Femur (tissue), 1 donor: ENCODE measurements around the gene SPATA16.
"Not testable (repeated sequence)": the region's sequence is repeated elsewhere in the genome, so short reads cannot be mapped to it uniquely, and the experiment has no call there.

ENCODE experiments used
- DNase-seq: peaks from one replicate; pipeline ENCODE4 v3.0.0-alpha.2; 2017

Gene SPATA16

DNA sequence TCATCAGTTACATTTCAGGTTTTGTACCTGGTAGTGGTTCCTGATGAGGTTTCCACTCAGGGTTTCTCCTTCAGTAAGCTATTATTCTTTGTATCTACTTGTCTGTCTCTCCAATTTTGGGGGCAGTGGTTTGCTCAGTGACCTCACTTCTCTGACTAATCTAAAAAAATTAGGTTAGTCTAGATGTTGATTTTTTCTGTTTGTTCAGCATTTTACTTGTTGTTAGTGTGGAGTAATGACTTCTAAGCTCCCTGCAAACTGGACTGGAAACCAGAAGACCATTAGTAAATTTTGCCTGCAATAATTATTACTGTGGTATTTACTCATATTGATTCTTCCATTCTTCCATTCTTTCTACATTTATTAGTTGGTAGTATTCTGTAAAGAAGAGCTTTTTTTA, 139.4 kb downstream of the SPATA16 start:
- no peak for DNase-seq

DNA sequence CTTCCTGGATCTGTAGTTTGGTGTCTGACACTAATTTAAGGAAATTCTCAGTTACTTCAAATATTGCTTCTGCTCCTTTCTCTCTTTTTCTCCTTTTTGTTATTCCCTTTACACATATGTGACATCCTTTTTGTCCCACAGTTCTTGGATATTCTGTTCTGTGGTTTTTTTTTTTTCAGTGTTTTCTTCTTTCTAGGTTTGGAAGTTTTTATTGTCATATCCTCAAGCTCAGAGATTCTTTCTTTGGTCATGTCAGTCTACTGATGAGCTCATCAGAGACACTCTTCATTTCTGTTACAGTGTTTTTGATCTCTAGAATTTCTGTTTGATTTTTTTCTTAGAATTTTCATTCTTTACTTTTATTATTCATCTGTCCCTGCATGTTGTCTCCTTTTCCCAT, 140.5 kb downstream of the SPATA16 start:
- DNase-seq, result no peak

- no peak for DNase-seq
These were observed 147.6 kb downstream of the SPATA16 start for GRCh38 chr3:172993412-172993811.

DNA sequence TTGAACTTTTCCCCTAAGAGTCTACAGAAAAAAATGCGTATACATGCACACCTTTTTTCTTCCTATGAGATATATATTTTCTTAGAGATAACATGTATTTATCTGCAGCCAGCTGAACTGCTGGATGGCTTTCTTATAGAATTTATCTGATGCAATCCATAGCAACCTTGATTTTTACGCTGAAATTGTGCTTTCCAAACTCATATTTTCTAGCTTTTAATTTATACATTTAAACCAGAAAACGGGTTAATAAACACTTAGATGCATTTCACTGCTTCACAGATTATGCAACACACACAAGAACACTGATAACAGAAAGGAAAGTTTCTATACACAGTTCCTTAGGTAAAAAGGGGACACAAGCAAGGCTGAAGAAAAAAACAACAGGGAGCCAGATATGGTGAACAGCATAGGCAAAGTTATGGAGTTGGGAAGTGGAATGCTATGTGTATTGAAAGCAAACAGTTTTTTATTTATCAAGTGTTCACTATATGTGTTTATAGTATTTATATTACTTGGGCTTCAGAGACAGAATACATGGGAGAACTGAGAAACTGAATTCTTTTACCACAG, 149.5 kb downstream of the SPATA16 start:
- DNase-seq, result no peak

DNA sequence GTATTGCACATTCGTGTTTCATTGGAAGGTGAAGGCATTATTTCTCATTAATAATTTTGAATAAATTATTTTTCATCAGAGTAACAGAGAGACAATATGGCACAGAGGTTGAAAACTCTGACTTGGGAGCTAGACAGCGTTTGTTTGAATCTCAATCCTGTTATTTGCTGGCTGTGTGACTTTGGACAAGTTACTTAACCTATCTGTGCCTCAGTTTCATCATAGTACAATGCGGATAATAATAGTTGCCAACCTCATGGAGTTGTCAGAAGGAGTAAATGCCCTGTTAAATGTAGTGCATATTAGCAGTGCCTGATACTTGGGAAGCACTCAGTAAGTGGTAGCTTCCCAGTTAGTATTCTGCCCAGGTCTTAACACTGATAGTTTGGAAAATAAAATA, 151.7 kb downstream of the SPATA16 start:
- DNase-seq, result no peak

- DNase-seq, result no peak
These were observed 153.8 kb downstream of the SPATA16 start for GRCh38 chr3:172987273-172987672.

GRCh38 chr3:172984914-172985313, 156.1 kb downstream of the SPATA16 start:
- DNase-seq, result no peak

GRCh38 chr3:172982736-172983364, 158.2 kb downstream of the SPATA16 start:
- no peak for DNase-seq

DNA sequence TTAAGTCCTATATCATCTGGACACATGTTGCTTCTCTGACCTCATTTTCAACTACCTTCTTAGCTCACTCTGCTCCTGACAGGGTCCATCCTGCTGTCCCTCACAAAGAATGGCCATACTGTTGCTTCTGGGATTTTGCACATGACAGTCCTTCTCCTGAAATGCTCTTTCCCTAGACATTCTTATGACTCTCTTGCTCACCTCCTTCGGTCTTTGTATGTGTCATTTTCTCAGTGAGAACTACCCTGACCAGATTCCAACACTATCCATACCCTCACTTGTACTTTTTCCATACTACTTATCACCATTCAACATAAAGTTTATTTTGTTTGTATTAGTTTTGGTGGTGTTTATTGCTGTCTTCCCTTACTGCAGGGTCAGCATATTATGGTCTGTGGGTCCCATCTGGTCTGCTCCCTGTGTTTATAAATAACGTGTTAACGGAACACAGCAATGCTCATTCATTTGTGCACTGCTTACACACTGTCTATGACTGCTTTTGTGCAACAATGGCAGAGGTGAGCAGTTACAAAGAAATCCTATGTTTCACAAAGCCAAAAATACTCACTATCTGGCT, 159.5 kb downstream of the SPATA16 start:
- no peak for DNase-seq

- DNase-seq, result no peak
These were observed 160.2 kb downstream of the SPATA16 start for GRCh38 chr3:172980849-172981248.

DNA sequence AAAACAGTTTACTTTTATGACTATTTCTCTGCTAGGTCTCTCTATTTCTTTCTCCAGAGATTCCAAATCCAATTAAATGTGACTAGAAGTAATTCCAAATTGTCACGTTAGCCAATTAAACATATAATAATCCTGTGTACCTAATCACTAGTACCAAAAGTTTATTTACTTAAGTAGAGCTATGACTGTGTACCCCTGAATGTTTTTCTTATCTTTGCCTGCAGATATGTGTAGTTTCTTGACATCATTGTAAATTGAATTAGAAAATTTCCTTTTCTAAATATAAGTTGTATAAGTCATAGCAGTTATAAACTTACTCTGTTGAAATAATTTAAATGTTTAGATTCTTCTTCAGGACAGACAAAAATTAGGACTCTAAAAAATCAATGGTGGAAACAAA, 163.3 kb downstream of the SPATA16 start:
- DNase-seq, result no peak

- DNase-seq, result no peak
These were observed 166.1 kb downstream of the SPATA16 start for GRCh38 chr3:172974969-172975368.

GRCh38 chr3:172973799-172974198, 167.2 kb downstream of the SPATA16 start:
- DNase-seq, result no peak

DNA sequence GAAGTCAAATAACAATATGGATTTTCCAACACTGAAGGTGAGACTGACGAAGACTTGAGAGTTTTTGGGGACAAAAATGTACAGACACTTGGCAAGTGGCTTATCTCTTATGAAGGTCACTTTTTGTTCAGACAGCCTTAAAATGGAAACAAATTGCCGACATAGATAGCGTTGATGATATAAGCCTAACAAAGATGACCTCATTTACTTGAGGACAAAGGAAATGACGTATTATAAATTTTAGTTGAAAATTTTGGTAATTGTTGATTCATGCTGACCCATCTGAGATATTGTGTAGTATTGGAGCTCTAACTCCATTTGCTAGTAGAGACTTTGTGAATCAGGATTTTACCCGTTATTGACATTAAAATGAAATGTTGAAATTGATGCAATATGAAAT, 168.3 kb downstream of the SPATA16 start:
- DNase-seq, result no peak

DNA sequence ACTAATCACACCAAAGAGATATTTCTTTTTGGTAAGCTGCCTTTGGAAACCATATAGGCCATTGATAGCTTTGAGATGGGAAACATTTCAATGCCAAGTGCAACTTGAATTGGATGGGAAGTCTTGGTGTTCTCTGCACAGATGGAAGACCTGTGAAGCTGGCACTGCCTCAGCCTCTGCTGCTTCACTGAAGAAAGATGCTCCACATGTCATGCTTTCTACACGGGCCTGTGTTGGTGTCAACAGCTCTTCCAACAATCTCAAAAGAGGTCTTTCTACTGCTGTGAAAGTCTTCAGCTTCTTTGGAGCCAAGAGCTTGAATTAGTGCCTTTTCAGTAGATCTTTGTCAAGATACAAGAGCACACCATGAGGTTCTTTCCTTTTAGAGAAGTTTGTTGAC, 169.0 kb downstream of the SPATA16 start:
- no peak for DNase-seq

GRCh38 chr3:172968646-172969045, 172.4 kb downstream of the SPATA16 start:
- no peak for DNase-seq

DNA sequence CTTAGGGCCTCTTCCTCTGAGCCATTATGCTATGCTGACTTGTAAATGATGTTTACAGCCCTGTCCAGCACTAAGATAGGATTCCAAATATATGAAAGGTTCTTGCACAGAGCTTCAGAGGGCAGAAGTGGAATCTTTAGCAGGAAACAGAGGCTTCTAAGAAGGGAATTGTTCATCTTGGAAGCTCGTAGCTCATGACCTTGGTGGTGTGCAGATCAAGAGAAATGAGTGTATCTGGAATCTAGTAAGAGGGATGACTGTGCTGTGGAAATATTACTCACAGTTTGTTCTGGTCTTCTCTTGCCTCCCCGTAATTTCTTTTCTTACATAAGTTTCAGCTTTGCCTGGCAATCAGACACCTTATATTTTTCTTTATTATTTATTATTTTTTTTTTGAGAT, 175.8 kb downstream of the SPATA16 start:
- no peak for DNase-seq

GRCh38 chr3:172960626-172961182, 180.3 kb downstream of the SPATA16 start:
- not testable (repeated sequence) for DNase-seq

GRCh38 chr3:172958565-172958964, 182.5 kb downstream of the SPATA16 start:
- DNase-seq, result no peak

- no peak for DNase-seq
These were observed 187.5 kb downstream of the SPATA16 start for GRCh38 chr3:172953571-172953970.

- no peak for DNase-seq
These were observed 189.5 kb downstream of the SPATA16 start for GRCh38 chr3:172951511-172951910.

GRCh38 chr3:172946061-172946460, 195.0 kb downstream of the SPATA16 start:
- DNase-seq, result no peak

DNA sequence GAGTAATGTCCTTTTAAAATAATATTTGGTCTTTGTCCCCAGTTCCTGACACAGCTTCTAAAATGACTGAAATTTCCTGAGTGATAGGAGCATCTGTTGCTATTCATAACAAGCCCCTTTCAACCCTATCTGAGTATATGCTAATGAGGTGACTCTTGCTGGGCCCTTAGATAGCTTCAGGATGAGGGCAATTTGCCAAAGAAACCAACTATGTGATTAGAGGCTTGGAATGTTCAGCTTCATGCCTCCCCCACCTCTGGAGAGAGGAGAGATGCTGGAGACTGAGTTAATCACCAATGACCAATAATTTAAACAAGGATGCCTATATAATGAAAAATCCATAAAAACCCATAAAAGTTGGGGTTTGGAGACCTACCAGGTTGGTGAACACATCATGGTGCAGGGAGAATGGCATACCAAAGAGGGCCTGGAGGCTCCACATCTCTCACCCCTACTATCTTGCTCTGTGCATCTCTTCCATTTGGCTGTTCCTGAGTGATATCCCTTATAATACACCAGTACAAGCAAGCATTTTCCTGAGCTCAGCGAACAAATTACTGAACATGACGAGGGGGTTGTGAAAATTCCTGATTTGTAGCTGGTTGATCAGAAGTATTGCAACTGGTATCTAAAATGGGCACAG, 201.3 kb downstream of the SPATA16 start:
- no peak for DNase-seq

- no peak for DNase-seq
These were observed 202.2 kb downstream of the SPATA16 start for GRCh38 chr3:172938788-172939187.
